Neural cell (in vitro differentiated cells): ENCODE data around the gene PIAS4.

ENCODE experiments used
- EP300 ChIP-seq: fragments of 450-650 bp; conservative IDR thresholded peaks from 2 replicates; pipeline ENCODE4 v1.6.1; 2014; ENCODE audit warnings: antibody characterized with exemption, mild to moderate bottlenecking, moderate library complexity; ENCODE audit not compliant: poor library complexity, severe bottlenecking
- EZH2 ChIP-seq: fragments of 200-600, 300-800 bp; shearing (Covaris generic), sonication (generic); IDR thresholded peaks from 2 replicates; pipeline ENCODE4 v1.6.1; 2014; ENCODE audit warnings: antibody characterized with exemption, low read length, borderline replicate concordance, mild to moderate bottlenecking; ENCODE audit not compliant: insufficient read depth, poor library complexity, severe bottlenecking
- POLR2AphosphoS5 ChIP-seq: IDR thresholded peaks from 2 replicates; pipeline ENCODE4 v1.6.1; 2012
- TF ChIP-seq, protein P1 (sequence below): fragments of 450-650 bp; IDR thresholded peaks from 2 replicates; pipeline ENCODE4 v1.5.1; 2014; ENCODE audit warnings: antibody characterized with exemption, mild to moderate bottlenecking, moderate library complexity; ENCODE audit not compliant: poor library complexity, severe bottlenecking

DNA sequence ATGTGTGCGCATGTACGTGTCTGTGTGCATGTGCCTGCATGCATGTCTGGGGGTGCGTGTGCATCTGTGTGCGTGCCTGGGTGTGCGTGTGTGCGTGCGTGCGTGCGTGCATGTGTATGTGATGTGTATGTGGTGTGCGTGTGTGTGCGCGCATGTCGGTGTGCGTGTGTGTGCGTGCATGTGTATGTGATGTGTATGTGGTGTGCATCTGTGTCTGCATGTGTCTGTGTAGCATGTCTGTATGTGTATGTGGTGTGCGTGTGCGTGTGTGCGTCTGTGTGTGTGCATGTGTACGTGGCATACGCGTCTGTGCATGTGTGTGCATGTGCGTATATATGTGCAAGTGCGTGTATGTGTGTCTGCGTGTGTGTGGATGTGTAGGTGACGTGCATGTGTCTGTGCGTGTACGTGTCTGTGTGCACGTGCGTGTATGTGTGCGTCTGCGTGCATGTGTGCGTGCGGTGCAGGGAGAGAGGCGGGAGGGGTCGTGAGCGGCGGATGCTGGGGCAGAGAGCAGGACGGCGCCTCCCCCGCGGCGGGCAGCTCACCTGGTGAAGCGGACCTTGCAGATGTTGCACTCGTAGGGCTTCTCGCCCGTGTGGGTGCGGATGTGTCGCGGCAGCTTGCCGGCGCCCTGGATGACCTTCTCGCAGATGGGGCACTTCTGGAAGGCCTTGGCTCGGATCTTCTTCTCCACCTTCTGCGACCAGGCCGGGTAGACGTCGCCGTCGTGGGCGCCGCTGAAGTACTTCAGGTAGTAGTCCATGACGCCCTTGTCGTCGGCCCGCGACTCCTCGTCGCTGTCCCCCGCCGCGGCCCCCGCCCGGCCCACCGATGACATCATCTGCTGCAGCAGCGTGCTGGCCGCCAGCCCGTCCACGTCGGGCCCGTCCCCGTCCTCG lies 46.1 kb downstream of the PIAS4 start:
- TF ChIP-seq, protein P1, sequence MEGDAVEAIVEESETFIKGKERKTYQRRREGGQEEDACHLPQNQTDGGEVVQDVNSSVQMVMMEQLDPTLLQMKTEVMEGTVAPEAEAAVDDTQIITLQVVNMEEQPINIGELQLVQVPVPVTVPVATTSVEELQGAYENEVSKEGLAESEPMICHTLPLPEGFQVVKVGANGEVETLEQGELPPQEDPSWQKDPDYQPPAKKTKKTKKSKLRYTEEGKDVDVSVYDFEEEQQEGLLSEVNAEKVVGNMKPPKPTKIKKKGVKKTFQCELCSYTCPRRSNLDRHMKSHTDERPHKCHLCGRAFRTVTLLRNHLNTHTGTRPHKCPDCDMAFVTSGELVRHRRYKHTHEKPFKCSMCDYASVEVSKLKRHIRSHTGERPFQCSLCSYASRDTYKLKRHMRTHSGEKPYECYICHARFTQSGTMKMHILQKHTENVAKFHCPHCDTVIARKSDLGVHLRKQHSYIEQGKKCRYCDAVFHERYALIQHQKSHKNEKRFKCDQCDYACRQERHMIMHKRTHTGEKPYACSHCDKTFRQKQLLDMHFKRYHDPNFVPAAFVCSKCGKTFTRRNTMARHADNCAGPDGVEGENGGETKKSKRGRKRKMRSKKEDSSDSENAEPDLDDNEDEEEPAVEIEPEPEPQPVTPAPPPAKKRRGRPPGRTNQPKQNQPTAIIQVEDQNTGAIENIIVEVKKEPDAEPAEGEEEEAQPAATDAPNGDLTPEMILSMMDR: no peak
- no peak for TF ChIP-seq POLR2AphosphoS5
- TF ChIP-seq EP300: no peak
- TF ChIP-seq EZH2: no peak
